Stimulated activated CD8-positive, alpha-beta memory T cell treated with anti-CD3 and anti-CD28 coated beads, Interleukin-12 subunit alpha, Interleukin-12 subunit beta, amount 100 ng/mL, for 4 hours (primary cell): ENCODE measurements around the gene CTDSP1.

ENCODE experiments used
- DNase-seq: peaks from one replicate; pipeline ENCODE4 v3.0.0-alpha.2; 2020; ENCODE audit warnings: low read depth

CTDSP1 gene

GRCh38 chr2:218425531-218425930, 25.9 kb downstream of the CTDSP1 start:
- DNase-seq = no peak

GRCh38 chr2:218427741-218428140, 28.1 kb downstream of the CTDSP1 start:
- DNase-seq = no peak

GRCh38 chr2:218428846-218429558, 29.3 kb downstream of the CTDSP1 start:
- DNase-seq = no peak

GRCh38 chr2:218429911-218430692, 30.4 kb downstream of the CTDSP1 start:
- DNase-seq = no peak

GRCh38 chr2:218430721-218431120, 31.1 kb downstream of the CTDSP1 start:
- DNase-seq = no peak

- DNase-seq = no peak
These were observed 32.2 kb downstream of the CTDSP1 start for GRCh38 chr2:218431878-218432277.

- DNase-seq = no peak
These were observed 33.2 kb downstream of the CTDSP1 start for GRCh38 chr2:218432676-218433365.

GRCh38 chr2:218434456-218434855, 34.8 kb downstream of the CTDSP1 start:
- no peak for DNase-seq

GRCh38 chr2:218435003-218435982, 35.6 kb downstream of the CTDSP1 start:
- DNase-seq = no peak

- DNase-seq = no peak
These were observed 37.3 kb downstream of the CTDSP1 start for GRCh38 chr2:218436992-218437391.

- DNase-seq = no peak
These were observed 38.3 kb downstream of the CTDSP1 start for GRCh38 chr2:218437969-218438368.

- no peak for DNase-seq
These were observed 38.9 kb downstream of the CTDSP1 start for GRCh38 chr2:218438596-218438995.

- DNase-seq = no peak
These were observed 45.2 kb downstream of the CTDSP1 start for GRCh38 chr2:218444692-218445357.

- no peak for DNase-seq
These were observed 45.9 kb downstream of the CTDSP1 start for GRCh38 chr2:218445602-218446001.

- no peak for DNase-seq
These were observed 46.9 kb downstream of the CTDSP1 start for GRCh38 chr2:218446547-218446946.

- DNase-seq = no peak
These were observed 47.4 kb downstream of the CTDSP1 start for GRCh38 chr2:218447072-218447471.

- DNase-seq = no peak
These were observed 49.3 kb downstream of the CTDSP1 start for GRCh38 chr2:218448934-218449333.

- DNase-seq = no peak
These were observed 52.4 kb downstream of the CTDSP1 start for GRCh38 chr2:218452079-218452478.
